Endothelial cell of umbilical vein (primary cell): Measurements from ENCODE around the gene CYBRD1. TPM values are rescaled to one million over a fixed set of nuclear protein-coding genes. Genes with fewer than 3 reads are reported as not detected.
A peak's percentile ranks its signal among the peaks of the same experiment; 100 is the strongest.

Source experiments
- BruUV-seq: library from RNA; stranded (reverse); fragments of 400-500 nt; replicated peaks from 2 replicates; lab custom pipeline; 2021; lab: Mats Ljungman, UMichigan
- CTCF ChIA-PET: fragments of 300-600, 350-600 bp; sonication (Branson Sonifier 250); formaldehyde crosslinking; loops from one replicate; lab custom pipeline; 2021; ENCODE audit warnings: antibody characterized with exemption, inconsistent platforms; lab: Charles Lee
- POLR2A ChIA-PET: fragments of 300-600, 350-600 bp; sonication (Branson Sonifier 250); formaldehyde crosslinking; loops from one replicate; lab custom pipeline; 2021; ENCODE audit warnings: antibody characterized with exemption, inconsistent platforms; lab: Charles Lee
- DNase-seq: peaks from one replicate; pipeline ENCODE4 v3.0.0-alpha.2; 2011; ENCODE audit warnings: low read depth, low spot score
- FAIRE-seq: peaks from 2 replicates; lab custom pipeline; 2011; peaks lifted over from hg19 to GRCh38; lab: Jason Lieb, UNC
- H2AFZ ChIP-seq: 2 replicates; pipeline ENCODE4 v1.6.0; 2012; ENCODE audit warnings: low read depth, low read length, control low read depth, inconsistent platforms
- H3K27ac ChIP-seq: 2 replicates; pipeline ENCODE4 v1.5.1; 2011; ENCODE audit warnings: low read depth, mild to moderate bottlenecking, control low read depth, low read length, moderate library complexity; ENCODE audit not compliant: insufficient read depth
- H3K27me3 ChIP-seq, 2 experiments: 2 replicates each; pipeline versions ENCODE4 v1.6.0 to v1.6.1; 2011; ENCODE audit warnings: low read length in 2 of 2, mixed read lengths in 1 of 2; ENCODE audit not compliant: control insufficient read depth in 2 of 2, insufficient read depth in 2 of 2
- H3K36me3 ChIP-seq, 2 experiments: 2 replicates in 1 of 2; 3 replicates in 1 of 2; pipeline ENCODE4 v1.5.1; 2011; ENCODE audit warnings: low read length in 2 of 2, mild to moderate bottlenecking in 1 of 2, moderate library complexity in 1 of 2; ENCODE audit not compliant: control insufficient read depth in 2 of 2, insufficient read depth in 2 of 2; ENCODE audit errors: extremely low read depth in 1 of 2
- H3K4me1 ChIP-seq: 3 replicates; pipeline ENCODE4 v1.5.1; 2011; ENCODE audit warnings: mild to moderate bottlenecking, low read length; ENCODE audit not compliant: control insufficient read depth, insufficient read depth; ENCODE audit errors: extremely low read depth
- H3K4me2 ChIP-seq: 2 replicates; pipeline ENCODE4 v1.6.1; 2011; ENCODE audit warnings: low read length, control low read depth, mixed read lengths; ENCODE audit not compliant: insufficient read depth
- H3K4me3 ChIP-seq, 3 experiments: fragments of 200-600 bp in 1 of 3; sonication (generic), shearing (Covaris generic) in 1 of 3; replicated peaks in 1 of 3; 2 replicates each; pipeline ENCODE4 v1.5.1; 2011 to 2016; ENCODE audit warnings: control low read depth in 3 of 3, low read length in 3 of 3, mild to moderate bottlenecking in 2 of 3, inconsistent platforms in 1 of 3, low read depth in 1 of 3, moderate library complexity in 1 of 3; ENCODE audit not compliant: insufficient read depth in 1 of 3
- H3K79me2 ChIP-seq: 2 replicates; pipeline ENCODE4 v1.6.0; 2012; ENCODE audit warnings: low read length, inconsistent platforms; ENCODE audit not compliant: control insufficient read depth, insufficient read depth
- H3K9ac ChIP-seq: replicated peaks from 2 replicates; pipeline ENCODE3; 2011; ENCODE audit warnings: low read length, control low read depth; ENCODE audit not compliant: insufficient read depth; ENCODE audit errors: extremely low read depth
- H3K9me1 ChIP-seq: replicated peaks from 3 replicates; pipeline ENCODE4 v1.6.0; 2011; ENCODE audit warnings: mild to moderate bottlenecking, low read length; ENCODE audit not compliant: control insufficient read depth, insufficient read depth; ENCODE audit errors: extremely low read depth
- H3K9me3 ChIP-seq: replicated peaks from 2 replicates; pipeline ENCODE4 v1.5.1; 2012; ENCODE audit warnings: low read length, inconsistent platforms; ENCODE audit not compliant: control insufficient read depth, insufficient read depth
- H4K20me1 ChIP-seq: replicated peaks from 2 replicates; pipeline ENCODE3; 2011; ENCODE audit warnings: mild to moderate bottlenecking, low read length; ENCODE audit not compliant: control insufficient read depth, insufficient read depth; ENCODE audit errors: extremely low read depth
- EZH2 ChIP-seq: IDR thresholded peaks from 2 replicates; pipeline ENCODE4 v1.6.1; 2012; ENCODE audit warnings: borderline replicate concordance, low read depth, mild to moderate bottlenecking, moderate library complexity, low read length, inconsistent platforms; ENCODE audit not compliant: severe bottlenecking
- FOS ChIP-seq: IDR thresholded peaks from 2 replicates; pipeline ENCODE4 v1.6.1; 2011; ENCODE audit warnings: mild to moderate bottlenecking, low read length, moderate library complexity, borderline replicate concordance; ENCODE audit not compliant: insufficient read depth
- GATA2 ChIP-seq: IDR thresholded peaks from 2 replicates; pipeline ENCODE4 v1.7.0; 2011; ENCODE audit warnings: low read depth, mild to moderate bottlenecking, moderate library complexity, mixed read lengths, low read length; ENCODE audit not compliant: insufficient read length, insufficient read depth
- JUN ChIP-seq: IDR thresholded peaks from 2 replicates; pipeline ENCODE4 v1.6.1; 2011; ENCODE audit warnings: borderline replicate concordance, low read depth; ENCODE audit not compliant: insufficient read length, insufficient read depth
- MYC ChIP-seq: IDR thresholded peaks from one replicate; pipeline ENCODE4 v1.6.1; 2011; ENCODE audit warnings: mild to moderate bottlenecking, low read depth, low read length
- POLR2A ChIP-seq: IDR thresholded peaks from 2 replicates; pipeline ENCODE4 v1.6.1; 2012; ENCODE audit warnings: low read depth, mild to moderate bottlenecking, control low read depth, low read length
- POLR2AphosphoS5 ChIP-seq: IDR thresholded peaks from 2 replicates; pipeline ENCODE4 v1.6.1; 2012; ENCODE audit warnings: low read depth, mild to moderate bottlenecking, control low read depth, low read length, moderate library complexity; ENCODE audit not compliant: insufficient read depth
- dilution Hi-C: fragments of 300-500 bp; cut with MboI; formaldehyde crosslinking; loops from one replicate; pipeline ENCODE4 v1.15.0; 2019; ENCODE audit warnings: low sequenced_read_pairs; ENCODE audit not compliant: extremely low pct_ligation_motif_present
- intact Hi-C: fragments of 100-400 bp; cut with micrococcal nuclease; formaldehyde crosslinking; loops from one replicate; pipeline ENCODE4 v1.10.0; 2022
- polyA plus RNA-seq, 4 experiments: library from polyadenylated mRNA; depleted of rRNA in 3 of 4; stranded (reverse) in 3 of 4; unstranded in 1 of 4; fragments of >200 nt; gene quantifications; 2 replicates each; pipeline versions ENCODE4 v1.2.1 to v1.2.3, GENCODE V29; 2011 to 2012; ENCODE audit warnings: missing spikeins in 1 of 4
- total RNA-seq: library from RNA; stranded (reverse); gene quantifications from 2 replicates; pipeline ENCODE4 v1.2.3, GENCODE V29; 2021
- TF ChIP-seq, protein P1 (sequence below), 2 donors: IDR thresholded peaks; 1 replicate in 1 of 2; 2 replicates in 1 of 2; pipeline ENCODE4 v1.5.1; 2011; ENCODE audit warnings: low read length in 2 of 2, mild to moderate bottlenecking in 2 of 2, moderate library complexity in 2 of 2, control low read depth in 1 of 2, inconsistent platforms in 1 of 2, low read depth in 1 of 2; ENCODE audit not compliant: insufficient read depth in 1 of 2; ENCODE audit errors: extremely low read depth in 1 of 2

CYBRD1 gene
- total and polyA plus RNA-seq, 2 donors (not counting 3 experiments of a cell fraction or from before 2014, with no cell fraction given) = 23.1 to 24.8 TPM

DNA sequence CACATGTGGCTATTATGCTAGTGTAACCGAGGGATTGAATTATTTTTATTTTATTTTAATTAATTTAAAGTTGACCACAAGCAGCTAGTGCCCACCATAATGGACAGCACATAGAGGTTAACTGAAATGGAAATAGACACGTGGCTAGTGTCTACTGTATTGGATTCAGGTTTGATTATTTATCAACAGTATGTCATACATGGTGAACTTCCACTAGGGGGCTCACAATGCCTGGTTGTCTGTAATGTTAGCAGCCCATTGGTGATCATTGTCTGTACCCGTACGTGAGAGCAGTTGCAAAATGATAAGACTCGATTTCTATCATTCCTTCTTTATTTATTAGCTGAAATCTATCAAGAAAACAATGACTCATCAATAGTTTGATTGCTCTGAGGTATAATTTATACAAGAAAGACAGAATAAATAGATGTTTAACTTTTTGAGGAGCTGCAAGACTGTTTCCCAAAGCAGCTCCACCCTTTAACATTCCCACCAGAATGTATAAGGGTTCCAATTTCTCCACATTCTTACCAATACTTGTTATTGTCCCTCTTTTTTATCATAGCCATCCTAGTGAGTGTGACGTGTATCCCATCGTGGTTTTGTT, 76.5 kb downstream of the CYBRD1 start:
- ChIA-PET POLR2A (no interaction called here), CTCF (interaction anchor here (0.6 to 2.7 kb wide), 26 partner anchors 8 to 1112 kb away, joined by 3 to 40 read pairs (median 4); partner anchors contain the start of gene DYNC1I2)
- no TSS peak for BruUV-seq
- no peak overlapping the region for H2AFZ ChIP-seq
- H3K4me1 ChIP-seq = no peaks in the 10 kb centered on the region
- H3K9ac ChIP-seq = no peak overlapping the region
- H3K79me2 ChIP-seq = no peaks in the 10 kb centered on the region
- DNase-seq (peak; percentile 58), FAIRE-seq (peak; percentile 86)
- H3K4me3 ChIP-seq = no peak overlapping the region
- H3K9me3 ChIP-seq = no peaks in the 10 kb centered on the region
- H3K36me3 ChIP-seq = no peaks in the 10 kb centered on the region
- dilution Hi-C loops (no loop called here), intact Hi-C loops (loop anchor here (1.0 to 2.0 kb wide), 4 partner anchors 88 to 528 kb away; partner anchors contain the start of genes DLX2 and DYNC1I2)
- H3K27me3 ChIP-seq = peaks cover 9 to 12% of the 10 kb centered on the region in 2 experiments
- H3K9me1 ChIP-seq = no peaks in the 10 kb centered on the region
- H3K4me2 ChIP-seq = no peak overlapping the region
- no peak for TF ChIP-seq MYC
- TF ChIP-seq, protein P1, sequence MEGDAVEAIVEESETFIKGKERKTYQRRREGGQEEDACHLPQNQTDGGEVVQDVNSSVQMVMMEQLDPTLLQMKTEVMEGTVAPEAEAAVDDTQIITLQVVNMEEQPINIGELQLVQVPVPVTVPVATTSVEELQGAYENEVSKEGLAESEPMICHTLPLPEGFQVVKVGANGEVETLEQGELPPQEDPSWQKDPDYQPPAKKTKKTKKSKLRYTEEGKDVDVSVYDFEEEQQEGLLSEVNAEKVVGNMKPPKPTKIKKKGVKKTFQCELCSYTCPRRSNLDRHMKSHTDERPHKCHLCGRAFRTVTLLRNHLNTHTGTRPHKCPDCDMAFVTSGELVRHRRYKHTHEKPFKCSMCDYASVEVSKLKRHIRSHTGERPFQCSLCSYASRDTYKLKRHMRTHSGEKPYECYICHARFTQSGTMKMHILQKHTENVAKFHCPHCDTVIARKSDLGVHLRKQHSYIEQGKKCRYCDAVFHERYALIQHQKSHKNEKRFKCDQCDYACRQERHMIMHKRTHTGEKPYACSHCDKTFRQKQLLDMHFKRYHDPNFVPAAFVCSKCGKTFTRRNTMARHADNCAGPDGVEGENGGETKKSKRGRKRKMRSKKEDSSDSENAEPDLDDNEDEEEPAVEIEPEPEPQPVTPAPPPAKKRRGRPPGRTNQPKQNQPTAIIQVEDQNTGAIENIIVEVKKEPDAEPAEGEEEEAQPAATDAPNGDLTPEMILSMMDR (IDR thresholded peaks at IDR 0.05; ENCODE audit: extremely low read depth in 1 of 2, insufficient read depth in 1 of 2, low read depth in 1 of 2, low read length in 2 of 2) = peak; percentile 67 to 70
- H3K27ac ChIP-seq = no peak overlapping the region
- no peaks in the 10 kb centered on the region for H4K20me1 ChIP-seq

DNA sequence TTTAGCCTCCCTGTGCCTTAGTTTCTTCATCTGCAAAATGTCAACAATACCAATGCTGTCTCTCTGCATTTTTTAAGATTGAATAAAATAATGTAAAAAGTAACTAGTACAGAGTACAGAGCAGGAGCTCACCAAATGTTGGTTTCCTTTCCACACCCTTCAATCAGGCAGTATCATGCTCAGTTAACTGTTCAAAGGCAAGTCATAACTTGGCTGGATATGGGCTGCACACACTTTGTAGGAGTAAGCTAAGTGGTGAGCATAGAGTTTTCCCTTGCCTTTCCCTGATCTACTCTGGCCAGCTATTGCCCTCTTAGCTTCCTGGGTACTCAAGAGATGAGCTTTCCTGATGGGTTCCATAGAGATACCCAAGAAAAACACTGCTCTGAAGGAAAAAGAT, 77.9 kb downstream of the CYBRD1 start:
- DNase-seq (no peak), FAIRE-seq (no peak)
- Histone ChIP-seq H4K20me1 (no peaks in the 10 kb centered on the region), H2AFZ (no peak overlapping the region), H3K36me3 (no peaks in the 10 kb centered on the region), H3K27me3 (peaks cover 9 to 12% of the 10 kb centered on the region in 2 experiments), H3K9me1 (no peaks in the 10 kb centered on the region), H3K4me3 (no peak overlapping the region), H3K9ac (no peak overlapping the region), H3K9me3 (no peaks in the 10 kb centered on the region), H3K27ac (no peak overlapping the region), H3K79me2 (no peaks in the 10 kb centered on the region), H3K4me2 (no peak overlapping the region), H3K4me1 (no peaks in the 10 kb centered on the region)
- dilution Hi-C loops (no loop called here), intact Hi-C loops (no loop called here)
- ChIA-PET POLR2A (no interaction called here), CTCF (interaction anchor here (0.7 to 2.7 kb wide), 9 partner anchors 11 to 526 kb away, joined by 3 to 40 read pairs (median 4); no protein-coding TSS in a partner anchor)
- BruUV-seq = no TSS peak
- TF ChIP-seq, protein P1 (IDR thresholded peaks at IDR 0.05; ENCODE audit: extremely low read depth in 1 of 2, insufficient read depth in 1 of 2, low read depth in 1 of 2, low read length in 2 of 2) = no peak
- no peak for TF ChIP-seq GATA2
- TF ChIP-seq POLR2A = no peak
- TF ChIP-seq EZH2 = no peak
- TF ChIP-seq POLR2AphosphoS5 = no peak
- no peak for TF ChIP-seq MYC
- TF ChIP-seq JUN = no peak
- no peak for TF ChIP-seq FOS
